CD4-positive, alpha-beta T cell treated with Interleukin-4 for 1 hour (primary cell): ENCODE results near the gene ASCL5.
"Not testable (repeated sequence)": the region's sequence is repeated elsewhere in the genome, so short reads cannot be mapped to it uniquely, and the experiment has no call there.

ENCODE experiments used
- DNase-seq, 2 donors: peaks; one replicate each; pipeline ENCODE4 v3.0.0-alpha.2; 2020 to 2022

Gene ASCL5

GRCh38 chr1:201126832-201127754 lies at the start of gene ASCL5:
Gene ASCL5 (minus strand): TSS chr1:201127184. CDS start chr1:201115372, 11,812 bp downstream.
- no peak for DNase-seq

- DNase-seq = no peak
These were observed 49.0 kb upstream of the ASCL5 start for GRCh38 chr1:201175820-201176500.

- DNase-seq = no peak
These were observed 46.8 kb upstream of the ASCL5 start for GRCh38 chr1:201173736-201174135.

- no peak for DNase-seq
These were observed 46.1 kb upstream of the ASCL5 start for GRCh38 chr1:201172999-201173610.

GRCh38 chr1:201172326-201172725 lies 45.3 kb upstream of the ASCL5 start:
- no peak for DNase-seq

GRCh38 chr1:201171063-201172036 lies 44.4 kb upstream of the ASCL5 start:
- peak; percentile 31 to 46 for DNase-seq

- DNase-seq = peak; percentile 82 to 83
These were observed 43.6 kb upstream of the ASCL5 start for GRCh38 chr1:201170533-201171062.

- DNase-seq = no peak
These were observed 43.1 kb upstream of the ASCL5 start for GRCh38 chr1:201169971-201170532.

GRCh38 chr1:201169203-201169602 lies 42.2 kb upstream of the ASCL5 start:
- no peak for DNase-seq

GRCh38 chr1:201167041-201167991 lies 40.3 kb upstream of the ASCL5 start:
- DNase-seq = no peak

GRCh38 chr1:201164645-201165044 lies 37.7 kb upstream of the ASCL5 start:
- DNase-seq = no peak

- no peak for DNase-seq
These were observed 36.7 kb upstream of the ASCL5 start for GRCh38 chr1:201163707-201164106.

- DNase-seq = not testable (repeated sequence)
These were observed 36.1 kb upstream of the ASCL5 start for GRCh38 chr1:201163036-201163435.

GRCh38 chr1:201157949-201158348 lies 31.0 kb upstream of the ASCL5 start:
- no peak for DNase-seq

GRCh38 chr1:201156819-201157218 lies 29.8 kb upstream of the ASCL5 start:
- DNase-seq = no peak

GRCh38 chr1:201156346-201156745 lies 29.4 kb upstream of the ASCL5 start:
- DNase-seq = no peak

GRCh38 chr1:201155354-201155753 lies 28.4 kb upstream of the ASCL5 start:
- DNase-seq = no peak

GRCh38 chr1:201154389-201155165 lies 27.6 kb upstream of the ASCL5 start, which contains the start of gene TMEM9:
Gene TMEM9 (minus strand): TSS chr1:201154474. CDS start chr1:201153923, 551 bp downstream.
- DNase-seq = peak; percentile 97
